Measurements from ENCODE around the gene CNOT4.

Gene CNOT4

GRCh38 chr7:135326636-135327280 is 183.1 kb downstream of the CNOT4 start:
- TF ChIP-seq ZFP3 (CRISPR knock-in tag; IDR thresholded peaks at IDR 0.05) = no peak
- no peak for TF ChIP-seq ZNF8 (CRISPR knock-in tag; IDR thresholded peaks at IDR 0.05)
- TF ChIP-seq TOX (CRISPR knock-in tag; IDR thresholded peaks at IDR 0.05; ENCODE audit: borderline replicate concordance) = no peak
- TF ChIP-seq CSDC2 (CRISPR knock-in tag; IDR thresholded peaks at IDR 0.05) = no peak
- no peak for TF ChIP-seq PPARA (CRISPR knock-in tag; IDR thresholded peaks at IDR 0.05; ENCODE audit: borderline replicate concordance)
- no peak for TF ChIP-seq ISL1 (CRISPR knock-in tag; IDR thresholded peaks at IDR 0.05)
- no peak for TF ChIP-seq TSHZ2 (CRISPR knock-in tag; IDR thresholded peaks at IDR 0.05)
- TF ChIP-seq PATZ1 (CRISPR knock-in tag; IDR thresholded peaks at IDR 0.05; ENCODE audit: borderline replicate concordance) = no peak
- TF ChIP-seq BACH2 (CRISPR knock-in tag; IDR thresholded peaks at IDR 0.05; ENCODE audit: borderline replicate concordance) = no peak
- no peak for TF ChIP-seq ESRRG (CRISPR knock-in tag; IDR thresholded peaks at IDR 0.05)
- no peak for TF ChIP-seq CREB5 (CRISPR knock-in tag; IDR thresholded peaks at IDR 0.05; ENCODE audit: low read depth)
- TF ChIP-seq ZNF565 (CRISPR knock-in tag; conservative IDR thresholded peaks at IDR 0.05; ENCODE audit: low read depth) = no peak
- peak; percentile 26; the same call in 1 of the 3 replicates for ATAC-seq

GRCh38 chr7:135322571-135323340 is 187.1 kb downstream of the CNOT4 start:
- TF ChIP-seq CREB5 (CRISPR knock-in tag; IDR thresholded peaks at IDR 0.05; ENCODE audit: low read depth) (no peak), TCF4 (CRISPR knock-in tag; IDR thresholded peaks at IDR 0.05; ENCODE audit: borderline replicate concordance) (no peak), CSDC2 (CRISPR knock-in tag; IDR thresholded peaks at IDR 0.05) (no peak), GLIS3 (CRISPR knock-in tag; IDR thresholded peaks at IDR 0.05) (no peak), ZNF70 (CRISPR knock-in tag; IDR thresholded peaks at IDR 0.05) (no peak), ZFP3 (CRISPR knock-in tag; IDR thresholded peaks at IDR 0.05) (no peak), TSHZ2 (CRISPR knock-in tag; IDR thresholded peaks at IDR 0.05) (no peak), POU6F1 (CRISPR knock-in tag; IDR thresholded peaks at IDR 0.05; ENCODE audit: borderline replicate concordance, low read depth) (no peak), ZFP30 (CRISPR knock-in tag; IDR thresholded peaks at IDR 0.05) (no peak)
- no peak for ATAC-seq
